Spleen (tissue), 11 donors: ENCODE measurements around the gene SCP2. TPM values are rescaled to one million over a fixed set of nuclear protein-coding genes. Genes with fewer than 3 reads are reported as not detected.
A peak's percentile ranks its signal among the peaks of the same experiment; 100 is the strongest.

ENCODE experiments used
- DNase-seq: peaks from one replicate; pipeline ENCODE4 v3.0.0-alpha.2; 2020
- H3K27ac ChIP-seq, 8 donors: fragments of 200-600 bp; sonication (generic) in 7 of 8; 1 replicate in 4 of 8; 2 replicates in 4 of 8; pipeline versions ENCODE4 v1.5.0 to v1.8.0; 2016 to 2021; ENCODE audit warnings: inconsistent platforms in 4 of 8, mild to moderate bottlenecking in 4 of 8, moderate library complexity in 1 of 8
- H3K27me3 ChIP-seq, 7 donors: fragments of 200-600 bp; sonication (generic) in 6 of 7; replicated peaks in 1 of 7; 1 replicate in 4 of 7; 2 replicates in 3 of 7; pipeline versions ENCODE4 v1.5.0 to v1.8.0; 2016 to 2021; ENCODE audit warnings: inconsistent platforms in 3 of 7, mild to moderate bottlenecking in 1 of 7
- H3K36me3 ChIP-seq, 6 donors: fragments of 200-600 bp; sonication (generic) in 5 of 6; 1 replicate in 4 of 6; 2 replicates in 2 of 6; pipeline versions ENCODE4 v1.5.0 to v1.8.0; 2016 to 2021; ENCODE audit warnings: inconsistent platforms in 2 of 6
- H3K4me1 ChIP-seq, 6 donors: fragments of 200-600 bp; sonication (generic) in 5 of 6; 1 replicate in 3 of 6; 2 replicates in 3 of 6; pipeline versions ENCODE4 v1.5.0 to v1.8.0; 2016 to 2021; ENCODE audit warnings: inconsistent platforms in 3 of 6
- H3K4me3 ChIP-seq, 8 donors: fragments of 200-600 bp; sonication (generic) in 7 of 8; 1 replicate in 4 of 8; 2 replicates in 4 of 8; pipeline versions ENCODE4 v1.5.0 to v1.8.0; 2016 to 2021; ENCODE audit warnings: inconsistent platforms in 4 of 8, mild to moderate bottlenecking in 4 of 8, moderate library complexity in 2 of 8
- H3K9me3 ChIP-seq, 8 donors: fragments of 200-600 bp; sonication (generic) in 7 of 8; 1 replicate in 4 of 8; 2 replicates in 4 of 8; pipeline versions ENCODE4 v1.5.0 to v1.8.0; 2016 to 2021; ENCODE audit warnings: inconsistent platforms in 4 of 8
- CTCF ChIP-seq, 11 experiments: fragments of 200-600 bp in 7 of 11; fragments of 450-650 bp in 4 of 11; sonication (generic) in 4 of 11; IDR thresholded peaks in 8 of 11; conservative IDR thresholded peaks in 3 of 11; 1 replicate in 7 of 11; 2 replicates in 4 of 11; pipeline versions ENCODE4 v1.4.0 to v1.8.0; 2016 to 2021; ENCODE audit warnings: antibody characterized with exemption in 11 of 11, inconsistent platforms in 4 of 11, mild to moderate bottlenecking in 1 of 11
- POLR2A ChIP-seq, 3 donors: fragments of 450-650 bp; IDR thresholded peaks; one replicate each; pipeline ENCODE4 v1.5.1; 2017; ENCODE audit warnings: antibody characterized with exemption in 3 of 3, mild to moderate bottlenecking in 1 of 3
- POLR2AphosphoS5 ChIP-seq, 3 donors: sonication (generic); formaldehyde crosslinking; IDR thresholded peaks; one replicate each; pipeline ENCODE4 v1.5.1; 2017; ENCODE audit warnings: antibody characterized with exemption in 3 of 3
- WGBS, 5 donors: extraction: QIAGEN DNeasy Blood & Tissue Kit in 3 of 5; methylation state at CpG; one replicate each; pipeline versions ENCODE4 v1.1.5 to v1.1.7; 2013 to 2018; 5-methylcytosine and 5-hydroxymethylcytosine counted together
- intact Hi-C: fragments of 100-400 bp; cut with DNase I; formaldehyde crosslinking; loops from one replicate; pipeline ENCODE4 v1.15.0; 2023; ENCODE audit warnings: low total_unique reads
- polyA plus RNA-seq, 3 donors: library from polyadenylated mRNA; stranded (reverse); fragments of 200-250 nt; gene quantifications; one replicate each; pipeline ENCODE4 v1.2.1, GENCODE V29; 2013
- total RNA-seq, 7 donors: library from RNA; depleted of rRNA in 3 of 7; stranded (reverse); fragments of >200 nt in 3 of 7; fragmentation: NEBNext Ultra II Directional in 4 of 7; extraction: Animal tissue kit (Norgen Biotek cat#: 25700) in 4 of 7; gene quantifications; one replicate each; pipeline versions ENCODE4 v1.1.0 to v1.2.1, GENCODE V29; 2016 to 2021
- donor health status: healthy with polysubstance abuse.
- donor health status: DM: no; HTN: no; CAD: no; lungs with moderate emphysema.
- donor health status: DM: no; HTN: no; CAD: no.
- donor health status: Bipolar disorder and iron deficiency.
- donor health status: healthy.
- donor health status: DM: no; HTN: no; CAD: no.
- donor health status: DM: yes; HTN: yes; CAD: no.

The SCP2 gene
- total and polyA plus RNA-seq, 10 donors, result 69.4 to 105 (median 83.6) TPM

- DNase-seq, result peak; percentile 63
- peaks cover 0 to 32% (median 0%) of the 10 kb centered on the region in 7 donors for H3K27me3 ChIP-seq
- intact Hi-C loops, result no loop called here
- 66 to 77% (median 71%) methylated on average over 7 to 8 of the region's 8 CpGs for WGBS, 5 donors
- H3K4me1 ChIP-seq, result no peaks in the 10 kb centered on the region
- no peak overlapping the region for H3K27ac ChIP-seq
- H3K4me3 ChIP-seq, result no peak overlapping the region
- no peaks in the 10 kb centered on the region for H3K36me3 ChIP-seq
- no peak for TF ChIP-seq POLR2A (IDR thresholded peaks at IDR 0.05)
- no peak for TF ChIP-seq POLR2AphosphoS5 (IDR thresholded peaks at IDR 0.05)
- TF ChIP-seq CTCF (IDR thresholded peaks at IDR 0.05 in 8 of 11, conservative IDR thresholded peaks at IDR 0.05 in 3 of 11), result no peak
- no peaks in the 10 kb centered on the region for H3K9me3 ChIP-seq
These were observed 148.7 kb downstream of the SCP2 start for GRCh38 chr1:53075761-53076163.

- Histone ChIP-seq H3K36me3 (no peaks in the 10 kb centered on the region), H3K27ac (no peak overlapping the region), H3K4me3 (no peak overlapping the region), H3K4me1 (peaks cover 0 to under 1% (median 0%) of the 10 kb centered on the region in 6 donors), H3K9me3 (no peaks in the 10 kb centered on the region), H3K27me3 (peaks cover 0 to 32% (median 0%) of the 10 kb centered on the region in 7 donors)
- TF ChIP-seq POLR2A (IDR thresholded peaks at IDR 0.05) (no peak), POLR2AphosphoS5 (IDR thresholded peaks at IDR 0.05) (no peak), CTCF (IDR thresholded peaks at IDR 0.05 in 8 of 11, conservative IDR thresholded peaks at IDR 0.05 in 3 of 11) (no peak)
- WGBS, 5 donors, result 76 to 93% (median 90%) methylated on average over 5 to 9 of the region's 9 CpGs
- DNase-seq, result no peak
- intact Hi-C loops, result no loop called here
These were observed 149.1 kb downstream of the SCP2 start for GRCh38 chr1:53076165-53076564.

GRCh38 chr1:53076721-53077598 lies 149.9 kb downstream of the SCP2 start:
- Histone ChIP-seq H3K27me3 (peaks cover 0 to 32% (median 0%) of the 10 kb centered on the region in 7 donors), H3K4me3 (no peak overlapping the region), H3K9me3 (no peaks in the 10 kb centered on the region), H3K4me1 (peaks cover 0 to 7% (median 0%) of the 10 kb centered on the region in 6 donors), H3K36me3 (no peaks in the 10 kb centered on the region), H3K27ac (no peak overlapping the region)
- peak; percentile 65 for DNase-seq
- TF ChIP-seq CTCF (IDR thresholded peaks at IDR 0.05 in 8 of 11, conservative IDR thresholded peaks at IDR 0.05 in 3 of 11), result no peak
- TF ChIP-seq POLR2A (IDR thresholded peaks at IDR 0.05), result no peak
- TF ChIP-seq POLR2AphosphoS5 (IDR thresholded peaks at IDR 0.05), result no peak
- WGBS, 5 donors, result 80 to 88% (median 87%) methylated on average over 11 to 19 of the region's 19 CpGs
- intact Hi-C loops, result no loop called here

- WGBS, 5 donors, result 85 to 92% (median 89%) methylated on average over 7 to 13 of the region's 13 CpGs
- Histone ChIP-seq H3K4me3 (no peak overlapping the region), H3K4me1 (peaks cover 0 to 7% (median 0%) of the 10 kb centered on the region in 6 donors), H3K36me3 (no peaks in the 10 kb centered on the region), H3K27me3 (peaks cover 0 to 32% (median 0%) of the 10 kb centered on the region in 7 donors), H3K9me3 (no peaks in the 10 kb centered on the region), H3K27ac (no peak overlapping the region)
- peak; percentile 62 for DNase-seq
- intact Hi-C loops, result no loop called here
- TF ChIP-seq POLR2A (IDR thresholded peaks at IDR 0.05) (no peak), CTCF (IDR thresholded peaks at IDR 0.05 in 8 of 11, conservative IDR thresholded peaks at IDR 0.05 in 3 of 11) (no peak), POLR2AphosphoS5 (IDR thresholded peaks at IDR 0.05) (no peak)
These were observed 150.5 kb downstream of the SCP2 start for GRCh38 chr1:53077599-53077965.
